B cell (primary cell): ENCODE results near the gene RAD23B. TPM values are rescaled to one million over a fixed set of nuclear protein-coding genes. Genes with fewer than 3 reads are reported as not detected.

ENCODE experiments used
- ATAC-seq: fragments of 200-7000 bp; cut with Tn5 transposase; one replicate; pipeline ENCODE4 v1.10.0; 2021; ENCODE audit warnings: low read depth, mild to moderate bottlenecking, moderate number of reproducible peaks, moderate library complexity
- CTCF ChIA-PET: fragments of 350-600 bp; sonication (Branson Sonifier 250); formaldehyde crosslinking; loops from one replicate; lab custom pipeline; 2021; ENCODE audit warnings: antibody characterized with exemption, inconsistent platforms; lab: Charles Lee
- POLR2A ChIA-PET: fragments of 350-600 bp; sonication (Branson Sonifier 250); formaldehyde crosslinking; loops from one replicate; lab custom pipeline; 2021; ENCODE audit warnings: antibody characterized with exemption; lab: Charles Lee
- DNase-seq: peaks from one replicate; pipeline ENCODE4 v3.0.0; 2013
- H2AFZ ChIP-seq: 2 replicates; pipeline ENCODE4 v1.6.1; 2012; ENCODE audit warnings: mild to moderate bottlenecking, low read depth, low read length; ENCODE audit not compliant: insufficient read depth, poor library complexity, severe bottlenecking
- H3K27ac ChIP-seq, 2 donors: 1 replicate in 1 of 2; 2 replicates in 1 of 2; pipeline ENCODE4 v1.5.1; 2012 to 2013; ENCODE audit warnings: low read length in 2 of 2, mild to moderate bottlenecking in 2 of 2, moderate library complexity in 1 of 2
- H3K27me3 ChIP-seq, 4 experiments: fragments of 200-600 bp in 1 of 4; sonication (generic) in 1 of 4; replicated peaks in 1 of 4; 1 replicate in 2 of 4; 2 replicates in 2 of 4; pipeline versions ENCODE4 v1.6.1 to v1.7.0; 2013 to 2016; ENCODE audit warnings: low read length in 3 of 4, mild to moderate bottlenecking in 2 of 4, mixed read lengths in 1 of 4, moderate library complexity in 1 of 4; ENCODE audit not compliant: insufficient read depth in 4 of 4, control insufficient read depth in 3 of 4; ENCODE audit errors: control extremely low read depth in 1 of 4
- H3K36me3 ChIP-seq, 2 experiments: replicated peaks in 1 of 2; 1 replicate in 1 of 2; 2 replicates in 1 of 2; pipeline versions ENCODE4 v1.6.1 to v1.7.1; 2013; ENCODE audit warnings: low read length in 1 of 2; ENCODE audit not compliant: insufficient read depth in 2 of 2, control insufficient read depth in 1 of 2; ENCODE audit errors: control extremely low read depth in 1 of 2, extremely low read depth in 1 of 2
- H3K4me1 ChIP-seq, 2 donors: fragments of 200-600 bp in 1 of 2; sonication (generic) in 1 of 2; 1 replicate in 1 of 2; 2 replicates in 1 of 2; pipeline versions ENCODE4 v1.5.1 to v1.6.1; 2013 to 2017; ENCODE audit warnings: low read length in 2 of 2; ENCODE audit not compliant: control insufficient read depth in 2 of 2, insufficient read depth in 2 of 2
- H3K4me2 ChIP-seq: replicated peaks from 2 replicates; pipeline ENCODE3; 2012; ENCODE audit warnings: mild to moderate bottlenecking, low read depth, low read length; ENCODE audit not compliant: poor library complexity, severe bottlenecking
- H3K4me3 ChIP-seq, 5 experiments: fragments of 200-600 bp in 1 of 5; sonication (generic) in 1 of 5; 1 replicate in 3 of 5; 2 replicates in 2 of 5; pipeline versions ENCODE4 v1.5.1 to v1.7.0; 2011 to 2016; ENCODE audit warnings: low read length in 4 of 5, mild to moderate bottlenecking in 4 of 5, low read depth in 2 of 5, control low read depth in 1 of 5, moderate library complexity in 1 of 5; ENCODE audit not compliant: insufficient read depth in 1 of 5; ENCODE audit errors: control extremely low read depth in 1 of 5, extremely low read depth in 1 of 5
- H3K79me2 ChIP-seq: fragments of 200-600 bp; sonication (generic); one replicate; pipeline ENCODE4 v1.6.0; 2016; ENCODE audit warnings: low read length; ENCODE audit not compliant: control insufficient read depth, insufficient read depth
- H3K9ac ChIP-seq: fragments of 200-600 bp; sonication (generic); 2 replicates; pipeline ENCODE4 v1.6.1; 2017; ENCODE audit warnings: mild to moderate bottlenecking, low read length, moderate library complexity
- H3K9me3 ChIP-seq, 3 donors: one replicate each; pipeline versions ENCODE4 v1.6.1 to v1.7.1; 2013; ENCODE audit warnings: low read length in 2 of 3; ENCODE audit not compliant: control insufficient read depth in 2 of 3, insufficient read depth in 1 of 3; ENCODE audit errors: control extremely low read depth in 1 of 3
- H4K20me1 ChIP-seq: 2 replicates; pipeline ENCODE4 v1.6.0; 2012; ENCODE audit warnings: mild to moderate bottlenecking, low read length; ENCODE audit not compliant: insufficient read depth, control insufficient read depth, poor library complexity, severe bottlenecking
- H3K27ac Mint-ChIP-seq: one replicate; pipeline ENCODE4 v1.8.0; 2021; ENCODE audit warnings: mixed read lengths
- H3K27me3 Mint-ChIP-seq: one replicate; pipeline ENCODE4 v1.8.0; 2021; ENCODE audit warnings: mixed read lengths
- H3K4me1 Mint-ChIP-seq: one replicate; pipeline ENCODE4 v1.8.0; 2021; ENCODE audit warnings: mixed read lengths
- H3K4me3 Mint-ChIP-seq: one replicate; pipeline ENCODE4 v1.8.0; 2021; ENCODE audit warnings: mixed read lengths
- H3K9me3 Mint-ChIP-seq: one replicate; pipeline ENCODE4 v1.8.0; 2022; ENCODE audit warnings: mixed read lengths; ENCODE audit not compliant: insufficient read depth
- EZH2 ChIP-seq: IDR thresholded peaks from 2 replicates; pipeline ENCODE4 v1.6.1; 2012; ENCODE audit warnings: borderline replicate concordance, low read depth, mild to moderate bottlenecking, moderate library complexity, low read length; ENCODE audit not compliant: insufficient read depth, poor library complexity, severe bottlenecking
- WGBS: methylation state at CpG from one replicate; pipeline ENCODE4 v1.1.5; 2013; ENCODE audit warnings: missing lambda C conversion rate; ENCODE audit not compliant: insufficient coverage; 5-methylcytosine and 5-hydroxymethylcytosine counted together
- intact Hi-C: fragments of 100-400 bp; cut with micrococcal nuclease; formaldehyde crosslinking; loops from one replicate; pipeline ENCODE4 v1.10.0; 2022
- polyA plus RNA-seq: library from polyadenylated mRNA; depleted of rRNA; stranded (reverse); fragments of >200 nt; gene quantifications from 2 replicates; pipeline ENCODE4 v1.2.3, GENCODE V29; 2012
- total RNA-seq, 2 donors: library from RNA; stranded (reverse); fragments of 120-200 nt in 1 of 2; gene quantifications; 1 replicate in 1 of 2; 2 replicates in 1 of 2; pipeline versions ENCODE4 v1.2.3 to v1.2.4, GENCODE V29; 2013 to 2022
- TF ChIP-seq, protein P1 (sequence below): fragments of 200-600 bp; IDR thresholded peaks from one replicate; pipeline ENCODE4 v1.8.0; 2022; ENCODE audit warnings: antibody characterized with exemption, mild to moderate bottlenecking

RAD23B gene
- total and polyA plus RNA-seq, 2 donors (not counting 1 experiment from before 2014, with no cell fraction given), result 36.8 to 78.2 TPM

DNA sequence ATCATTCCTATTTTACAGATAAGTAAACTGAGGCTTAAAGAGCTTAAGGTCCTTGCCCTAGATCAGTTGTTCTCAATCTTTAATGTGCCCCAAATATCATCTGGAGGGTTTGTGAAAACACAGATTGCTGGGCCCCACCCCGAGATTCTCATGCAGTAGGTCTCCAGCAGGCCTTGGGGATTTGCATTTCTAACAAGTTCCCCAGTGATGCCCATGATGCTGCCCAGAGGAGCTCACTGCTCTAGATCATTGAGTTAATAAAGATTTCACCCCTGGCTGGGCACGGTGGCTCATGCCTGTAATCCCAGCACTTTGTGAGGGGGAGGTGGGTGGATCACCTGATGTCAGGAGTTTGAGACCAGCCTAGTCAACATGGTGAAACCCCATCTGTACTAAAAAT, 42.8 kb upstream of the RAD23B start:
- TF ChIP-seq, protein P1, sequence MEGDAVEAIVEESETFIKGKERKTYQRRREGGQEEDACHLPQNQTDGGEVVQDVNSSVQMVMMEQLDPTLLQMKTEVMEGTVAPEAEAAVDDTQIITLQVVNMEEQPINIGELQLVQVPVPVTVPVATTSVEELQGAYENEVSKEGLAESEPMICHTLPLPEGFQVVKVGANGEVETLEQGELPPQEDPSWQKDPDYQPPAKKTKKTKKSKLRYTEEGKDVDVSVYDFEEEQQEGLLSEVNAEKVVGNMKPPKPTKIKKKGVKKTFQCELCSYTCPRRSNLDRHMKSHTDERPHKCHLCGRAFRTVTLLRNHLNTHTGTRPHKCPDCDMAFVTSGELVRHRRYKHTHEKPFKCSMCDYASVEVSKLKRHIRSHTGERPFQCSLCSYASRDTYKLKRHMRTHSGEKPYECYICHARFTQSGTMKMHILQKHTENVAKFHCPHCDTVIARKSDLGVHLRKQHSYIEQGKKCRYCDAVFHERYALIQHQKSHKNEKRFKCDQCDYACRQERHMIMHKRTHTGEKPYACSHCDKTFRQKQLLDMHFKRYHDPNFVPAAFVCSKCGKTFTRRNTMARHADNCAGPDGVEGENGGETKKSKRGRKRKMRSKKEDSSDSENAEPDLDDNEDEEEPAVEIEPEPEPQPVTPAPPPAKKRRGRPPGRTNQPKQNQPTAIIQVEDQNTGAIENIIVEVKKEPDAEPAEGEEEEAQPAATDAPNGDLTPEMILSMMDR, result no peak
- no peak for TF ChIP-seq EZH2
- Histone ChIP-seq H3K27me3 (peaks cover 0 to 6% (median 1%) of the 10 kb centered on the region in 4 experiments), H2AFZ (no peak overlapping the region), H3K4me3 (no peak overlapping the region), H3K4me2 (no peak overlapping the region), H4K20me1 (no peaks in the 10 kb centered on the region), H3K27ac (no peak overlapping the region), H3K36me3 (no peaks in the 10 kb centered on the region), H3K79me2 (no peaks in the 10 kb centered on the region), H3K9me3 (no peaks in the 10 kb centered on the region), H3K4me1 (no peaks in the 10 kb centered on the region), H3K9ac (no peak overlapping the region)
- ATAC-seq, result no peak
- Mint-ChIP-seq H3K27ac (no peak overlapping the region), H3K4me3 (no peak overlapping the region), H3K27me3 (peaks cover 18% of the 10 kb centered on the region), H3K9me3 (no peaks in the 10 kb centered on the region), H3K4me1 (peaks cover 12% of the 10 kb centered on the region)
- DNase-seq, result no peak
- intact Hi-C loops, result no loop called here
- ChIA-PET CTCF (interaction anchor here (0.9 to 14.1 kb wide), 24 partner anchors 8 to 1522 kb away, joined by 4 to 336 read pairs (median 6); partner anchors contain the start of gene RAD23B), POLR2A (no interaction called here)
- 88% methylated on average over 1 of the region's 2 CpGs for WGBS

DNA sequence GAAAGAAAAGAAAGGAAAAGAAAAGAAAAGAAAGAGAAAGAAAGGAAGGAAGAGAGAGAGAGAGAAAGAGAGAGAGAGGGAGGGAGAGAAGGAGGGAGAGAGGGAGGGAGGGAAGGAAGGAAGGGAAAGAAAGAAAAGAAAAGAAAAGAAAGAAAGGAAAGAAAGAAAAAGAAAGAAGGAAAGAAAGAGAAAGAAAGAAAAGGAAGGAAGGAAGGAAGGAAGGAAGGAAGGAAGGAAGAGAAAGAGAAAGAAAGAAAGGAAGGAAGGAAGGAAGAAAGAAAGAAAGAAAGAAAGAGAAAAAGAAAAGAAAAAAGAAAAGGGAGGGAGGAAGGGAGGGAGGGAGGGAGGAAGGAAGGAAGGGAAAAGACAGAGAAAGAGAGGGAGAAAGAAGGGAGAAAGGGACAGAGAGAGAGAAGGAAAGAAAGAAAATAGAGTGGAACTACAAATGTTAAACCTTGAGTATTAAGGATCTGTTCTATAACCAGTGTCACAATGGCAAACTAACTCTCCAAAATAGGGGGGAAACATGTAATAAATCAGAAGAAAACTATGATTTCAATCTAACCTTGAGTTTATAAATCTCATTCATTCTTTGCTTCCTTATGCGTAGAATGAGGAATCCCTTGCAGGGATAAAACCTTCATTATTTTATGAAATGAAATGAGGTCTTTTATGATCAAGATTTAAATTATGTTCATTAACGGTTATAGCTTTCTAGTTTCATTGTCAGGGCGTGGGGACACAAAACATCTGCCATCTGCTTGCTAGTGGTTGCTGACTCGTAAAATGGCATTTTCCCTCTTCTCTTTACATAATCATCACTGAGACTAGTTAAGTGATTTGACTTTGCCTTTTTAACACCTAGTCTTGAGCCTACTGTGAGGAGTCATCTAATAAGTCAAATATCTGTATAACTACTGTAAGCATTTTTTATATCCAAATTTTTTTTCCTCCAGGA, 40.7 kb upstream of the RAD23B start:
- peaks cover 0 to 2% (median 0%) of the 10 kb centered on the region in 4 experiments for H3K27me3 ChIP-seq
- DNase-seq (no peak), ATAC-seq (no peak)
- TF ChIP-seq, protein P1, result peak; percentile 26
- no peak for TF ChIP-seq EZH2
- H3K4me3 ChIP-seq, result no peak overlapping the region
- Mint-ChIP-seq H3K27me3 (peaks cover 10% of the 10 kb centered on the region), H3K27ac (no peak overlapping the region), H3K9me3 (no peaks in the 10 kb centered on the region), H3K4me1 (peaks cover 12% of the 10 kb centered on the region), H3K4me3 (no peak overlapping the region)
- H3K4me2 ChIP-seq, result no peak overlapping the region
- H3K9ac ChIP-seq, result no peak overlapping the region
- H3K79me2 ChIP-seq, result no peaks in the 10 kb centered on the region
- H3K27ac ChIP-seq, result no peak overlapping the region
- H3K36me3 ChIP-seq, result no peaks in the 10 kb centered on the region
- intact Hi-C loops, result no loop called here
- no peaks in the 10 kb centered on the region for H4K20me1 ChIP-seq
- H3K4me1 ChIP-seq, result no peaks in the 10 kb centered on the region
- no CpG with 5 or more reads among the region's 4 CpGs for WGBS
- no peaks in the 10 kb centered on the region for H3K9me3 ChIP-seq
- ChIA-PET POLR2A (interaction anchor here (1.3 kb wide), 1 partner anchor 99 kb away, joined by 3 read pairs; no protein-coding TSS in a partner anchor), CTCF (interaction anchor here (1.4 to 14.1 kb wide), 5 partner anchors 7 to 96 kb away, joined by 3 to 336 read pairs (median 71); partner anchors contain the start of gene RAD23B)
- H2AFZ ChIP-seq, result no peak overlapping the region
